C4-2B (cell line): ENCODE results near the gene STYX.

Experiments used
- CTCF ChIP-seq: fragments of 450-650 bp; conservative IDR thresholded peaks from 2 replicates; pipeline ENCODE4 v1.5.1; 2017; ENCODE audit warnings: mild to moderate bottlenecking
- ZFX ChIP-seq: fragments of 450-650 bp; IDR thresholded peaks from 2 replicates; pipeline ENCODE4 v1.6.1; 2017

DNA sequence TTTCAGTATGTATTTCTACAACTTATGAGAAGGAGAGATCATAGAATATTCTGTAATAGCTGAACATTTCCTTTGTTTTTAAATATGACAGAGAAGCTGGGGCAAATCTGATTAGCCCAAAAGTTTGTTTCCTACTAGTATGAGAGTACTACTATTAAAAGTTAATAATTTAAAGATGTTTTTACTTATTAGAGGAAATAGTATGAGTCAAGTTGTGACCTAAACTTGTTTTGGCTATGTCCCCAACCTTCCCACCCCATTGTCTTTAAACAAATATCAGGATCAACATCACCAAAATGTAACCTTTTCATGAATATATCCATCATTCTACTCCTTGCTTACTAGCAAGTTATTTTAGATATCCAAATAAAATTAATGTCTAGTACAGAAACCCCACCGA, 50.9 kb downstream of the STYX start:
- no peak for TF ChIP-seq CTCF
- TF ChIP-seq ZFX = no peak
